Smooth muscle cell (in vitro differentiated cells): Measurements from ENCODE around the gene ANP32E. TPM values are rescaled to one million over a fixed set of nuclear protein-coding genes. Genes with fewer than 3 reads are reported as not detected.

ENCODE experiments used
- DNase-seq: peaks from one replicate; lab custom pipeline; 2025; ENCODE audit not compliant: unreplicated experiment; lab: John Stamatoyannopoulos, UW
- H2AFZ ChIP-seq: fragments of 200-600 bp; sonication (generic); 2 replicates; pipeline ENCODE4 v1.6.0; 2016; ENCODE audit warnings: antibody characterized with exemption, low read depth, mild to moderate bottlenecking
- H3F3A ChIP-seq: fragments of 200-600 bp; sonication (generic); 2 replicates; pipeline ENCODE4 v1.6.0; 2017; ENCODE audit warnings: antibody characterized with exemption, low read depth
- H3K27ac ChIP-seq: fragments of 200-600 bp; sonication (generic); 2 replicates; pipeline ENCODE4 v1.5.1; 2016; ENCODE audit warnings: low read depth, mild to moderate bottlenecking
- H3K27me3 ChIP-seq: fragments of 200-600 bp; sonication (generic); 2 replicates; pipeline ENCODE4 v1.6.1; 2016; ENCODE audit warnings: low read depth, mild to moderate bottlenecking
- H3K36me3 ChIP-seq: fragments of 200-600 bp; sonication (generic); 2 replicates; pipeline ENCODE4 v1.5.1; 2016; ENCODE audit warnings: low read depth
- H3K4me1 ChIP-seq: fragments of 200-600 bp; sonication (generic); 2 replicates; pipeline ENCODE4 v1.5.1; 2016; ENCODE audit warnings: low read depth
- H3K4me2 ChIP-seq: fragments of 200-600 bp; sonication (generic); 2 replicates; pipeline ENCODE4 v1.6.0; 2016; ENCODE audit warnings: mild to moderate bottlenecking
- H3K4me3 ChIP-seq: fragments of 200-600 bp; sonication (generic); 2 replicates; pipeline ENCODE4 v1.5.1; 2016; ENCODE audit warnings: mild to moderate bottlenecking
- H3K79me2 ChIP-seq: fragments of 200-600 bp; sonication (generic); 2 replicates; pipeline ENCODE4 v1.6.0; 2016; ENCODE audit warnings: low read depth, mild to moderate bottlenecking
- H3K9ac ChIP-seq: fragments of 200-600 bp; sonication (generic); 2 replicates; pipeline ENCODE4 v1.6.0; 2016; ENCODE audit warnings: low read depth
- H3K9me3 ChIP-seq: fragments of 200-600 bp; sonication (generic); replicated peaks from 2 replicates; pipeline ENCODE4 v1.5.1; 2016; ENCODE audit warnings: low read depth
- H4K20me1 ChIP-seq: fragments of 200-600 bp; sonication (generic); 2 replicates; pipeline ENCODE4 v1.6.0; 2016; ENCODE audit warnings: low read depth
- WGBS: methylation state at CpG from one replicate; pipeline ENCODE4 v1.1.7; 2016; ENCODE audit warnings: low lambda C conversion rate; 5-methylcytosine and 5-hydroxymethylcytosine counted together
- polyA plus RNA-seq: library from polyadenylated mRNA; unstranded; fragments of >200 nt; fragmentation: Nextera tagmentation; extraction: Ambion mirVana; gene quantifications from 2 replicates; pipeline ENCODE4 v1.2.1, GENCODE V29; 2016
- total RNA-seq: library from RNA; depleted of rRNA; stranded (reverse); fragments of >200 nt; gene quantifications from 2 replicates; pipeline ENCODE4 v1.2.3, GENCODE V29; 2014
- TF ChIP-seq, protein P1 (sequence below): fragments of 200-600 bp; sonication (generic); IDR thresholded peaks from 2 replicates; pipeline ENCODE4 v1.5.1; 2017; ENCODE audit warnings: borderline replicate concordance, mild to moderate bottlenecking, antibody characterized with exemption; ENCODE audit not compliant: insufficient read depth, poor library complexity, severe bottlenecking

Gene ANP32E
- total and polyA plus RNA-seq, 2 experiments from 2014 or later = 25.0 to 36.5 TPM

DNA sequence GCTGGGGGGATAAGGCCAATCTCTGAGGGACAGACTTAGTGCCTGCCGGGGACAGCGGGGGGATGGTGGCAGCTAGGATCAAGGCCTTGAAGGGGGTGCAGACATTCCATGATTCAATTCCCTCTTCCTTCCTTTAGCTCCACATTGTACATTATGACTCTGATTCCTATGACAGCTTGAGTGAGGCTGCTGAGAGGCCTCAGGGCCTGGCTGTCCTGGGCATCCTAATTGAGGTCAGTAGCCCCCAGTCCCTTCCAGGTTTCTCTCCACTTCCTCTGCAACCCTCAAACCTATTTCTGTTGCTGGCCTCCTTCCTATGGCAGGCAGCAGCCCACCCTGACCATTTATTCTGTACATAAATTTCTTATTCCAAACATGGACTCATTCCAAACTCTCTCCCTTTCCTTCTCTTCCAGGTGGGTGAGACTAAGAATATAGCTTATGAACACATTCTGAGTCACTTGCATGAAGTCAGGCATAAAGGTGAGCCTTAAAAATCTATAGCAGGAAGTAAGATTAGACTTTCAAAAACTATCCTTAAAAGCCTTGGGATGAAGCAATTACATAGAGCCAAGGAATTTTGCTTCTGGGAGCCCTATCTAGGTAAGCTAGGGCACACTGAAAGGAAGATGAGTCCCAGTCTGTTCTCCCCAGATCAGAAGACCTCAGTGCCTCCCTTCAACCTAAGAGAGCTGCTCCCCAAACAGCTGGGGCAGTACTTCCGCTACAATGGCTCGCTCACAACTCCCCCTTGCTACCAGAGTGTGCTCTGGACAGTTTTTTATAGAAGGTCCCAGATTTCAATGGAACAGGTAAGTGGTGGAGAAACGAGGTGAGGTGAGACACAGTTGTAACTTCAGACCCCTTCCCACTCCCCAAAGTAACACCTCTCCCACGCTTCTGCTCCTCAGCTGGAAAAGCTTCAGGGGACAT, 26.7 kb upstream of the ANP32E start:
- no peaks in the 10 kb centered on the region for H3K36me3 ChIP-seq
- no peak overlapping the region for H3K9ac ChIP-seq
- H3K9me3 ChIP-seq = no peaks in the 10 kb centered on the region
- no peaks in the 10 kb centered on the region for H4K20me1 ChIP-seq
- H3K27ac ChIP-seq = no peak overlapping the region
- H3K4me3 ChIP-seq = no peak overlapping the region
- no peak overlapping the region for H3K4me2 ChIP-seq
- H3K4me1 ChIP-seq = peaks cover 11% of the 10 kb centered on the region
- H3K27me3 ChIP-seq = no peaks in the 10 kb centered on the region
- TF ChIP-seq, protein P1, sequence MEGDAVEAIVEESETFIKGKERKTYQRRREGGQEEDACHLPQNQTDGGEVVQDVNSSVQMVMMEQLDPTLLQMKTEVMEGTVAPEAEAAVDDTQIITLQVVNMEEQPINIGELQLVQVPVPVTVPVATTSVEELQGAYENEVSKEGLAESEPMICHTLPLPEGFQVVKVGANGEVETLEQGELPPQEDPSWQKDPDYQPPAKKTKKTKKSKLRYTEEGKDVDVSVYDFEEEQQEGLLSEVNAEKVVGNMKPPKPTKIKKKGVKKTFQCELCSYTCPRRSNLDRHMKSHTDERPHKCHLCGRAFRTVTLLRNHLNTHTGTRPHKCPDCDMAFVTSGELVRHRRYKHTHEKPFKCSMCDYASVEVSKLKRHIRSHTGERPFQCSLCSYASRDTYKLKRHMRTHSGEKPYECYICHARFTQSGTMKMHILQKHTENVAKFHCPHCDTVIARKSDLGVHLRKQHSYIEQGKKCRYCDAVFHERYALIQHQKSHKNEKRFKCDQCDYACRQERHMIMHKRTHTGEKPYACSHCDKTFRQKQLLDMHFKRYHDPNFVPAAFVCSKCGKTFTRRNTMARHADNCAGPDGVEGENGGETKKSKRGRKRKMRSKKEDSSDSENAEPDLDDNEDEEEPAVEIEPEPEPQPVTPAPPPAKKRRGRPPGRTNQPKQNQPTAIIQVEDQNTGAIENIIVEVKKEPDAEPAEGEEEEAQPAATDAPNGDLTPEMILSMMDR = no peak
- no peak overlapping the region for H2AFZ ChIP-seq
- peaks cover 11% of the 10 kb centered on the region for H3K79me2 ChIP-seq
- 89% methylated on average over 6 of the region's 6 CpGs for WGBS
- no peak for DNase-seq
- no peaks in the 10 kb centered on the region for H3F3A ChIP-seq

DNA sequence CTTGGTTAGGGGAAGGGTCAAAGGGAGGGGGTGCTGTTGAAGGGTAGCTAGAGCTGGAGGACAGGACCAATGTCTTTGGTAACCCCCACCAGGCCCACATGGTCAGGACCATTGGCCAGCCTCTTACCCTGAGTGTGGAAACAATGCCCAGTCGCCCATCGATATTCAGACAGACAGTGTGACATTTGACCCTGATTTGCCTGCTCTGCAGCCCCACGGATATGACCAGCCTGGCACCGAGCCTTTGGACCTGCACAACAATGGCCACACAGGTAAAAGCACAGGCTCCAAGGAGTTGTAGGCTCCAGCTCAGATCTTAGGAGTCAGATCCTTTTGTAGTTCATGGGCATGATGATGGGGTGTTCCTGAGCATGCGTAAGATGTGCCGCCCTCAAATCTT, 25.5 kb upstream of the ANP32E start:
- TF ChIP-seq, protein P1 = no peak
- H3K27ac ChIP-seq = no peak overlapping the region
- no peaks in the 10 kb centered on the region for H3F3A ChIP-seq
- no peaks in the 10 kb centered on the region for H3K36me3 ChIP-seq
- DNase-seq = no peak
- H3K9me3 ChIP-seq = no peaks in the 10 kb centered on the region
- 100% methylated on average over 6 of the region's 6 CpGs for WGBS
- H3K27me3 ChIP-seq = no peaks in the 10 kb centered on the region
- H2AFZ ChIP-seq = no peak overlapping the region
- no peak overlapping the region for H3K4me3 ChIP-seq
- peaks cover 14% of the 10 kb centered on the region for H3K4me1 ChIP-seq
- no peak overlapping the region for H3K9ac ChIP-seq
- no peaks in the 10 kb centered on the region for H4K20me1 ChIP-seq
- no peak overlapping the region for H3K4me2 ChIP-seq
- no peaks in the 10 kb centered on the region for H3K79me2 ChIP-seq

DNA sequence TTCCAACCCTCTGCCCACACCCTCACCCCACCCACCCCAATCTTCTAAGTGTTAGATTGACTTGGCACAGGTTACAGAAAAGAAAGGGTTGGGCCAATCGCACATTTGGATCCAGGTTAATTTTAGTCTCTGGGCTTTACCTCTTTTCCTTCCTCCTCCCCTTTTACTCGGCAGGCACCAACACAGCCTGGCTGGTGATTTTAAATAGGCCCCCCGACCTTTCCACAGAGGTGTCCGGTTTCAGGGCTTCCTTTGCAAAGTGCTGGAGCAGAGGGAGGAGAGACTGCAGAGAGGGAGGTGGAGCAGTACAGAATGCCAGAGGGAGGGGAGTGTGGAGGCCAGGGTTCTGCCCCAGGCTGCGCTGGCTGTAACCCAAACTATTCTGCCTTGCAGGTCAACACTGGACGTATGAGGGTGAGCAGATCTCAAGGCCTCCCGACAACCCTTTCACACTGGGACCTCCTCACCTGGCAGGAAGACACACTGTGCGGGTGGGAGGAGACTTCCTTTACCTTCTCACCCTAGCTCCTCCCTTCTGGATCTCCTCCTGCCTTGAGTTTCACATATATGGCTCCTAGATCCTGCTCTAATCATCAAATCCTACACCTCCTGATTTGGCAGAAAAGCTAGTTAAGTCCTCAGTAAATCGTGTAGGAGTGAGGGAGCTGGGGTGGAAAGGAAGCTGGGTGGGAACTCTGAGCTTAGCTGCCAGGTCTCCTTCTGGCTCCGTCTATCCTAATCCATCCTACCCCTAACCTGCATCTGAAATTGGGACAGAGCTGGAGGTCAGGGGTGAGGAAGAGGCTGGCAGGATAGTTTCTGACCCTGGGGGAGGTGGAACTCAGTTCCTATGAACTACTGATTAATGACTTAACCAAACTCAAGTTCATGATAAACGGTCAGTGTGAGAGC, 24.1 kb upstream of the ANP32E start:
- 18% methylated on average over 11 of the region's 11 CpGs for WGBS
- Histone ChIP-seq H3K27me3 (no peaks in the 10 kb centered on the region), H3K4me1 (peaks cover 18% of the 10 kb centered on the region), H3K36me3 (no peaks in the 10 kb centered on the region), H3K9me3 (no peaks in the 10 kb centered on the region), H2AFZ (no peak overlapping the region), H4K20me1 (no peaks in the 10 kb centered on the region), H3F3A (no peaks in the 10 kb centered on the region), H3K4me3 (peak overlapping the region; percentile 21), H3K9ac (no peak overlapping the region), H3K27ac (no peak overlapping the region), H3K4me2 (peak overlapping the region; percentile 48), H3K79me2 (no peaks in the 10 kb centered on the region)
- TF ChIP-seq, protein P1 = no peak
- no peak for DNase-seq
